ENCODE results near the gene ZBTB7C.

ZBTB7C gene

GRCh38 chr18:47990981-47991380 lies 418.2 kb downstream of the ZBTB7C start:
- DNase-seq (ENCODE audit: low read depth), result no peak

- DNase-seq (ENCODE audit: low read depth), result no peak
Measured at GRCh38 chr18:47987388-47987699, 421.8 kb downstream of the ZBTB7C start.

- no peak for DNase-seq (ENCODE audit: low read depth)
Measured at GRCh38 chr18:47986620-47987387, 422.4 kb downstream of the ZBTB7C start.

GRCh38 chr18:47985866-47986265 lies 423.3 kb downstream of the ZBTB7C start:
- no peak for DNase-seq (ENCODE audit: low read depth)

GRCh38 chr18:47984991-47985390 lies 424.2 kb downstream of the ZBTB7C start:
- DNase-seq (ENCODE audit: low read depth), result no peak

GRCh38 chr18:47983946-47984345 lies 425.2 kb downstream of the ZBTB7C start:
- DNase-seq (ENCODE audit: low read depth), result no peak

GRCh38 chr18:47983055-47983454 lies 426.1 kb downstream of the ZBTB7C start:
- no peak for DNase-seq (ENCODE audit: low read depth)

- DNase-seq (ENCODE audit: low read depth), result no peak
Measured at GRCh38 chr18:47981830-47982229, 427.4 kb downstream of the ZBTB7C start.

- no peak for DNase-seq (ENCODE audit: low read depth)
Measured at GRCh38 chr18:47981320-47981719, 427.9 kb downstream of the ZBTB7C start.

- DNase-seq (ENCODE audit: low read depth), result no peak
Measured at GRCh38 chr18:47979611-47980200, 429.5 kb downstream of the ZBTB7C start.

GRCh38 chr18:47978603-47979002 lies 430.6 kb downstream of the ZBTB7C start:
- DNase-seq (ENCODE audit: low read depth), result no peak

GRCh38 chr18:47978141-47978540 lies 431.0 kb downstream of the ZBTB7C start:
- no peak for DNase-seq (ENCODE audit: low read depth)

Measured in activated gamma-delta T cell treated with anti-CD3 and anti-CD28 coated beads, Interleukin-2, amount 50 U/mL, for 16 hours (primary cell).